SK-MEL-5 (cell line): ENCODE data around the gene MLLT3. TPM values are rescaled to one million over a fixed set of nuclear protein-coding genes. Genes with fewer than 3 reads are reported as not detected.
"Not testable (repeated sequence)": the region's sequence is repeated elsewhere in the genome, so short reads cannot be mapped to it uniquely, and the experiment has no call there.

Experiments used
- DNase-seq: peaks from one replicate; pipeline ENCODE4 v3.0.0-alpha.2; 2016; ENCODE audit warnings: low read depth, low spot score
- in situ Hi-C: cut with HindIII; loops from 2 replicates; pipeline ENCODE4 v1.10.0; 2016; ENCODE audit warnings: low sequenced_read_pairs, high pct_unique_total_duplicates, low pct_unique_long_range_greater_than_20kb
- polyA plus RNA-seq, 2 experiments: library from polyadenylated mRNA; depleted of rRNA; stranded (reverse); fragments of >200 nt; gene quantifications; 2 replicates each; pipeline ENCODE4 v1.2.3, GENCODE V29; 2015
- total RNA-seq: library from RNA; depleted of rRNA; stranded (reverse); fragments of >200 nt; shearing (Covaris generic); gene quantifications from 2 replicates; pipeline ENCODE4 v1.2.3, GENCODE V29; 2014; rRNA removed

Gene MLLT3
- total RNA-seq: 23.7 and 24.2 TPM in 2 replicates
- 6.9 and 11.8 TPM in 2 replicates for polyA plus RNA-seq (2015; cell fraction: cytosol; rRNA removed)
- polyA plus RNA-seq (2015; cell fraction: nucleus; rRNA removed): 0.95 and 4.6 TPM in 2 replicates

DNA sequence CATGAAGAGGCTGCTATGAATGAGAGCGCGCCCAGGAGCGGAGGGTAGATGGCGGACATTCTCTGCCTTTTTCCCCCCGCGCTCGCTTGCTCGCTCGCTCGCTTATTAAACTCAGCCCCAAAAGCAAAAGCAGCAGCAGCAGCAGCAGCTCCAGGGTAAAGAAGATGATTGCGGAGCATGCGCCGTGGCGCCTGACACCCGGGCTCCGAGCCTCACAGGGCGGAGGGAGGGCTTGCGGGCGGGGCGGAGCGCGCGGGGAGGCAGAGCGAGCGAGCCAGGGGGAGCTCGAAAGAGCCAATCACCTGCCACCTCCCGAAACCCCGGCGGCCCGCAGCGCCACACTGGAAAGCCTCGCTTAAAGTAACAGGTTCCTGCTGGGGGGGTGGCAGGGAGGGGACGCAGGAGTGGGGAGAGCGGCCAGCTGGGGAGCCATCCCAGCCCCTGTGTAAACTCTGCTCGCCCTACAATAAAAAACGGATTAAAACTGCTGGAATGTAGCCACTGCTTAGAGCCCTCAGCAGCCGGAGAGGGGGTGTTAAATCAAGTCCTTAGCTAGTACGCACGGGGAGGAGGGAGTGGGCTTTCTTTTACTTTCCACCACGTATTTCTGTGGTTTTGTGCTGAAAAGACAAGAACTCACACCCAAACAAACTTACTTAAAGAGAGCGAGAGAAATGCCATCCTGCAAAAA is at the start of gene MLLT3:
Gene MLLT3, minus strand, starts transcription at position 170 of the 691 bp plus-strand sequence.
- peak; percentile 92 for DNase-seq
- in situ Hi-C loops: no loop called here

DNA sequence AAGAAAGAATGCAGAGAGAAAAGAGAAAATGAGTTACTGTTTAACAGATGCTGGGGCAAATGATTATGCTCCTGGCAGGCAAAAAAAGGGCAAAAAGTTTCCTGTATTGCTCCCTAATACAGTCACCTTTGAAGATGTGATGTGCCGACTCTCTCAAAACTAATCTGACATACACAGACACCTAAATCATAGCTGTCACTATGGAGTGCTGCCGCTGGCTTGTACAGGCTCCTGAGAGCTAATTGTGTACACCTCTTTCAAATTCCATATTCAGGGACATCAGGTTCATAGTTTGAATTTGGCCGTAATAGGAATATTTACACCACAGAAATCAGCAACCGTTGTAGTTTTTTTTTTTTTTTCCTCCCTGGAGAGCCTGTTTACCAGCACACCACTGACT is 49.3 kb upstream of the MLLT3 start:
- in situ Hi-C loops: no loop called here
- DNase-seq: no peak

DNA sequence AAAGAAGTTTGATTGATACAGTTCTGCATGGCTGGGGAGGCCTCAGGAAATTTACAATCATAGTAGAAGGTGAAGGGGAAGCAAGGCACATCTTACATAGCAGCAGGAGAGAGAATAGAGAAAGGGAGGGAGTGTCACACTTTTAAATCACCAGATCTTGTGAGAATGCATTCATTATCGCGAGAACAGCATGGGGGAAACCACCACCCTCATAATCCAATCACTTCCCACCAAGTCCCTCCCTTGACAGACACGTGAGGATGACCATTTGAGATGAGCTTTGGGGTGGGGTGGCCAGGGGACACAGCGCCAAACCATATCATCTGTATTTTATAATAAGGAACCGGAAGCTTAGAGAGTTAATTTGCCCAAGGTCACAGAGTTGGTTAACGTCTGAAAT is 48.1 kb upstream of the MLLT3 start:
- in situ Hi-C loops: no loop called here
- DNase-seq: peak; percentile 58

DNA sequence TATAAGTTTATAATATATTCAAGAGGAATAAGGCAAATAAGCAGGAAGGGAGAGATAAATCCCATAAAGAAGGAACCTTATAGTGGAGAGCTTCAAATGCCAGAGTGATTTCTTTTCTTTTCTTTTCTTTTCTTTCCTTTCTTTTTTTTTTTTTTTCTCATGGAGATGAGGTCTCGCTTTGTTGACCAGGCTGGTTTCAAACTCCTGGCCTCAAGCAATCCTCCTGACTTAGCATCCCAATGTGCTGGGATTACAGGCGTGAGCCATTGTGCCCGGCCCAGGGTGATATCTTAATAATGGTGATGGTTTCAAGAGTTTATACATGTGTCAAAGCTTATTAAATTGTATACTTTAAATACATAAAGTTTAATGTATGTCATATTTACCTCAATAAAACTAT is 42.2 kb upstream of the MLLT3 start:
- in situ Hi-C loops: no loop called here
- DNase-seq: no peak

DNA sequence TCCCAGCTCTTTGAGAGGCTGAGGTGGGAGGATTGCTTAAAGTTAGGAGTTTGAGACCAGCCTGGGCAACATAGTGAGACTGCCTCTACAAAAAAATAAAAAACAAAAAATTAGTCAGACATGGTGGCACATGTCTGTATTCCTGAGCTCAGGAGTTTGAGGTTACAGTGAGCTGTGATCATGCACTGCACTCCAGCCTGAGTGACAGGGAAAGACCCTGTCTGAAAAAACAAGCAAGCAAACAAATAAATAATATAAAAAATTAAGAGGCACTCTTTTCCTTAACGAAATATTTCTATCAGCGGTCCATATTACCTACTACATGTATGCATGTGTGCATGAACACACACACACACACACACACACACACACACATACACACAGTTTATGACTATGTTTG is 40.8 kb upstream of the MLLT3 start:
- DNase-seq: no peak
- in situ Hi-C loops: no loop called here

DNA sequence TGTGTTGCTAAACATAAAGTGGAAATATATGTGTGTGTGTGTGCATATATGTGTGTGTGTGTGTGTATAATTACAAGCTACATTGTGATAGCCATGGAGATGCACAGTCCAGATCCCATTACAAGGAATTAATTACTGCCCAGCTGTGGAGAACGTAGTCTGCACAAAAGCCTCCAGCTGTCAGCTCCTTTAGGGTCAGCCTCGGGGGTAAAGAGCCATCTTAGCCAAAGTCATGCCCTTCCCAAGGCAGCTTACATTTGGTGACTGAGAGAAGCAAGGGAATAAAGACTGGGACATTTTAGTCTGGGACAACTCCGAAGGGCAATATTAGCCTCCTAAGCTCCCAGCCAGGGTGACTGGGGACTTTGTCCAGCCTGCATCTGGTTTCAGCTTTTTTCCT is 39.9 kb upstream of the MLLT3 start:
- DNase-seq: no peak
- in situ Hi-C loops: no loop called here

DNA sequence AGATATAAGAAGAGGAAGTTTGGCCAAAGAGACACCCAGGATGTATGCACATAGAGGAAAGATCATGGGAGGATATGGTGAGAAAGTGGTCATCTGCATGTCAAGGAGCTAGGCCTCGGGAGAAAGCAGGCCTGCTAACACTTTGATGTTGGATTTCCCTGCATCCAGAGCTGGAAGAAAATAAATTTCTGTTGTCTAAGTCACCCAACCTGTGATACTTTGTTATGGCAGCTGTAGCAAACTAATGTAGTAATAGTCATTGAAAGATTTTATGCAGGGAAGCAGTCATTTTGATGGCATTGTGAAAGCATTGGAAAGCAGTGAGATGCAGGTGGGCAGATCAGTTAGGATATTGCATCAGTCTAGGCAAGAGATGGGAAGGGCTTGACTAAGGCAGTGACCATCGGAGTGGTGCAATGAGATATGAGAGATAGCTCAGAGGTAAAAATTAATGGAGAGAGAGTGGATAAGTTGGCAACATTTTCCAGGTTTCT is 37.2 kb upstream of the MLLT3 start:
- DNase-seq: no peak
- in situ Hi-C loops: no loop called here

DNA sequence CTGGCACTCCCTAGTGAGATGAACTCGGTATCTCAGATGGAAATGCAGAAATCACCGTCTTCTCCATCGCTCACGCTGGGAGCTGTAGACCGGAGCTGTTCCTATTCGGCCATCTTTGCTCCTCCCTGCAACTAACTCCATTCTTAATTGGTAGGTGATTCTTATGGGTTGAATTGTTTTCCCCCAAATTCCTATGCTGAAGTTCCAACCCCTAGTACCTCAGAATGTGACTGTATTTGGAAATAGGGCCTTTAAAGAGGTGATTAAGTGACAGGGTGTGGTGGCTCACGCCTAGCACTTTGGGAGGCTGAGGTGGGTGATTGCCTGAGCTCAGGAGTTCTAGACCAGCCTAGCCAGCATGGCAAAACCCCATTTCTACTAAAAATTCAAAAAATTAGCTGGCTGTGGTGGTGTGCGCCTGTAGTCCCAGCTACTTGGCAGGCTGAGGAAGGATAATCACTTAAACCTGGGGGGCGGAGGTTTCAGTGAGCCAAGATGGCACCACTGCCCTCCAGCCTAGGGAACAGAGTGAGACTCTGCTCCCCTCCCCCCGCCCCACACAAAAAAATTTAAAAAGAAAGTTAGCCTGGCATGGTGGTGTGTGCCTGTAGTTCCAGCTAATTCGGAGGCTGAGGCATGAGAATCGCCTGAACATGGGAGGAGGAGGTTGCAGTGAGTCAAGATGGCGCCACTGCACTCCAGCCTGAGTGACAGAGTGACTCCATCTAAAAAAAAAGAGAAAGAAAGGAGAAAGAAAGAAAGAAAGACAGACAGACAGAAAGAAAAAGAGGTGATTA is 36.6 kb upstream of the MLLT3 start:
- in situ Hi-C loops: no loop called here
- peak; percentile 31 for DNase-seq

DNA sequence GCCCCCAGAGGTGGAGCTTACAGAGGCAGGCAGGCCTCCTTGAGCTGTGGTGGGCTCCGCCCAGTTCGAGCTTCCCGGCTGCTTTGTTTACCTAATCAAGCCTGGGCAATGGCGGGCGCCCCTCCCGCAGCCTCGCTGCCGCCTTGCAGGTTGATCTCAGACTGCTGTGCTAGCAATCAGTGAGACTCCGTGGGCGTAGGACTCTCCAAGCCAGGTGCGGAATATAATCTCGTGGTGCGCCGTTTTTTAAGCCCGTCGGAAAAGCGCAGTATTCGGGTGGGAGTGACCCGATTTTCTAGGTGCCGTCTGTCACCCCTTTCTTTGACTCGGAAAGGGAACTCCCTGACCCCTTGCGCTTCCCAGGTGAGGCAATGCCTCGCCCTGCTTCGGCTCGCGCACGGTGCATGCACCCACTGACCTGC is 36.0 kb upstream of the MLLT3 start:
- in situ Hi-C loops, DNase-seq: not testable (repeated sequence)

DNA sequence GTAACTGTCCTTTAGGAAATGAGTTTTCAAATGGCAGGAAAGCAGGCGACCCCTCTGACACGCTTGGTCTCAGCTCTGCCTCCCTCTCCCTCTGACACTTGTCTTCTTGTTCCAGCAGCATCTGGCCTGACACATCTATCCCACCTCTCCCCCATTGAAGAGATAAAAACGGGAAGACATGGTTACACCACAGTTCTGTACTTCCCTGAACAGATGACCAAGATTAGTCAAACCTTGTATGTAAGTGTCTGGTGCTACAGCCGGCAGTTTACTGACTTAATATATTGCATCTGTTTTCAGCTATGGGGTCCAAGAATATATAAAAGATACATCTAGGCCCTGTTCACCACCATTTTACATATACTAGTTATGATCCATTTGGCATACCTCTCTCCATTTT is 29.6 kb upstream of the MLLT3 start:
- in situ Hi-C loops: no loop called here

DNA sequence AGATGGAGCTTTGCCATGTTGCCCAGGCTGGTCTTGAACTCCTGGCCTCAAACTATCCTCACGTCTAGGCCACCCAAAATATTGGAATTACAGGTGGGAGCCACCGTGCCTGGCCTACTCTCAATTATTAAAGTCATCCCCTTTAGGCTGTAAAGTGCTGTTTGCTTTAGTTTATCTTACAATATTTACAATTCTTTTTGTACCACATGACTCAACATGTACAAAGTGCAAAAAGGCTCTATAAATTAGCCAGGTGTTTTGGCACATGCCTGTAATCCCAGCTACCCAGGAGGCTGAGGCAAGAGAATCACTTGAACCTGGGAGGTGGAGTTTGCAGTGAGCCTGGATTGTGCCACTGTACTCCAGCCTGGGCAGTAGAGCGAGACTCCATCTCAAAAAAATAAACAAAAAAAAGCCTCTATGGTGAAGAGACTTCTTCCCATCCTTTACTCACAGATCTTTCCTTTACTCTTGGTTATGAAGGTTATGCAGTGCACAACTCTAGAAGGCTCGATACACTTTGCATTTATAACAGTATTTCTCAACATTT is 28.5 kb upstream of the MLLT3 start:
- in situ Hi-C loops: no loop called here
- no peak for DNase-seq

More for the DNA sequence above, 29.6 kb upstream of the MLLT3 start:
- no peak for DNase-seq

DNA sequence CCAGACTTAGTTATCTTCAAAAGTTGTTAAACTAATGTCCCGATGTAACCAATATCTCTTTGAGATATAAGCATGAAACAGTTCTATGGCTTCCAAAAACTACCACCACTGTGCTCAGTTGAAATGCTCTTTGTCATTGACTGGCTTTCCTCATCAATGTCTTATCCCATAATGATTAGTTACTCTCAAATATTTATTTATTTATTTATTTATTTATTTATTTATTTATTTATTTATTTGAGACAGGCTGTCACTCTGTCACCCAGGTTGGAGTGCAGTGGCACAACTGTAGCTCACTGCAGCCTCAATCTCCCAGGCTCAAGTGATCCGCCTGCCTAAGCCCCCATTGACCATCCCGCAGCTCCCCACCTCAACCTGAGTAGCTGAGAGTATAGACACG is 28.0 kb upstream of the MLLT3 start:
- DNase-seq: no peak
- in situ Hi-C loops: no loop called here

DNA sequence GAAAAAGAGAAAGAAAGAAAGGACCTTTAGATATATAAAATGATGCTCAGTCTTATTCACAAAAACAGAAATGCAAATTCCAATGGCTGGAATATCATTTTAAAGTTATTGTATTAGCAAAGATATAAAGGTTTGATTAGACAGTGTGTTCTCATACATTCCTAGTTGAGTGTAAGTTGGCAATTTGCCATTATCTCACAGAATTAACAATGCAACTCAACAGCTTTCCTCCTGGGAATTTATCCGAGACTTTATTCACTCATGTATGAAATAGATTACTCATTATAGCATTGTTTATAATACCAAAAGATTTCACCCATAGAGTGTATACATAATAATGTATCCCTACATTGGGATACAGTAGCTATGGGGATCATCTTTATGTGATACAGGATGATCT is 27.1 kb upstream of the MLLT3 start:
- in situ Hi-C loops: no loop called here

DNA sequence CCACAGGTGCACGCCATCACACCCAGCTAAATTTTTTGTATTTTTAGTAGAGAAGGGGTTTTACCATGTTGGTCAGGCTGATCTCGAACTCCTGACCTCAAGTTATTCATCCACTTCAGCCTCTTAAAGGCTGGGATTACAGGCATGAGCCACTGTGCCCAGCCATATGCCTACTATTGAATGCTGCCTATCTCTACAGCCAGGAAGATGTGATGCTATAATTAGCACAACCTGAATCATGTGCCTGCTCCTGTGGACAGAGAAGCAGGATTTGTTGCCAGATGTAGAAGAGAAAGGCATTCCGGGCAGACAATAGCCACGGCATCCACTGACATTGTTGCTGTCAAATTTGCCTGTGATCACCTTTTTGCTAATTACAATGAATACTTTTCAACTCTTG is 24.4 kb upstream of the MLLT3 start:
- in situ Hi-C loops: no loop called here
- DNase-seq: no peak

More for the DNA sequence above, 27.1 kb upstream of the MLLT3 start:
- no peak for DNase-seq

DNA sequence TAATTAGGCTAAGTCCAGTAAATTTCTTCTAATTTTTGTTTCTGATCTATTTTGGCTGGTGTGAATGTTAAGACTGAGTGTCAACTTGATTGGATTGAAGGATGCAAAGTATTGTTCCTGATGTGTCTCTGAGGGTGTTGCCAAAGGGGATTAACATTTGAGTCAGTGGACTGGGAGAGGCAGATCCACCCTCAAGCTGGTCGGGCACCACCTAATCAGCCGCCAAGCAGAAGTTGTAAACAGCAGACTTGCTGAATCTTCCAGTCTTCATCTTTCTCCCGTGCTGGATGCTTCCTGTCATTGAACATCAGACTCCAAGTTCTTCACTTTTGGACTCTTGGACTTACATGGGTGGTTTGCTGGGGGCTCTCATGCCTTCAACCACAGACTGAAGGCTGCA is 21.4 kb upstream of the MLLT3 start:
- DNase-seq: no peak
- in situ Hi-C loops: no loop called here

DNA sequence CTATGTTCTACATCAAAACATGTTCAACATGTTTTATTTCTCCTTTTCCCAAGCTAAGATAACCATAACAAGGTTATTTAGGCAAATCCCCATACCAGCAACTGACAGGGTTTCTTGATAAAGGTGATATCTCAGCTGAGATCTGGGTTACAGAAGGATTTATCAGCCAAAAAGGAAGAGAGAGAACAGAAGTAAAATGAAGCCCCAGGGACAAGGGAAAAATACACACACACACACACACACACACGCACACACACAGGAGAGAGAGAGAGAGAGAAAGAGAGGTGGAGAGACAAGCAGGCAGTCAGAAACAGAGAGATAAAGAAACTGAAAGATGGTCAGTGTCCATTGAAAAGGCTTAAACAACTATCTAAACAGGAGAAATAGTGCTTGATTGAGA is 19.7 kb upstream of the MLLT3 start:
- in situ Hi-C loops: no loop called here
- no peak for DNase-seq

DNA sequence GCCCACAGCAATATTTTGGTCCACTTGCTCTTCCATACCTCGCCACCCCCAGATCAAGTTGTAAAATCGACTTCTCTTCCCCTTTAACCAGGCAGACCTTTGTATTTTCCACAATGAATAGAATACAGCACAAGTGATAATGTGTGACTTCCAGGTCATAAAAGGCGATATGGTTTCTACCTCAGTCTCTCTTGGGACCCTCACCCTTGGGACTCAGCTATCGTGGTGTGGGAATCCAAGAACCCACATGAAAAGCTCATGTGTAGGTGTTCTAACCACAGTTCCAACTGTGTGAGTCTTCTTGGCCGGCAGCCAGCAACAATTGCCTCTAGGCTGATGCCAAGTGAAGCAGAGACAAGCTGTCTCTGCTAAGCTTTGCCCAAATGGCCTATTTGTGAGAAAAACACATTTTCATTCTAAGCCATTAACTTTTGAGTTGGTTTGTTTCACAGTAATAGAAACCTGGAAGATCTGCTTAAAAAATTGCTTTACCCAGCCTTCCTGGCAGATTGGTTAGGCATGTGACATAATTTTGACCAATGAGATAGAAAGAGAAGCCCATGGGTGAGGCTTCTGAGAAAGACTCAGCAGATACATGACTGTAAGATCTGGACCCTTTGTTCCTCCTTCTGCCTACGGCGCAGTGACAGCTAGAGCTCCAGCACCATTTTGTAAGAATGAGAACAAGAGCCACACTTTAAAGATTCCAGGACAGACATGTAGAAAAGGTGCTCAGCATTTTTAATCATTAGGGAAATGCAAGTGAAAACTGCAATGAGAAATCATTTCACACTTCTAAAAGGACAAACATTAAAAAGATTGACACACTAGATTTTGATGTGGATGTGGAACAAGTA is 18.3 kb upstream of the MLLT3 start:
- peak; percentile 40 for DNase-seq
- in situ Hi-C loops: no loop called here
